Activated CD8-positive, alpha-beta memory T cell treated with anti-CD3 and anti-CD28 coated beads for 4 hours (primary cell): ENCODE data around the gene SCAMP4.

Experiments
- DNase-seq, 2 donors: peaks; one replicate each; pipeline ENCODE4 v3.0.0-alpha.2; 2020; ENCODE audit warnings: low read depth in 2 of 2

The SCAMP4 gene

GRCh38 chr19:1912760-1913505 is 7.7 kb downstream of the SCAMP4 start:
- no peak for DNase-seq

GRCh38 chr19:1913781-1914577 is 8.8 kb downstream of the SCAMP4 start:
- no peak for DNase-seq

- DNase-seq: no peak
These were observed 9.7 kb downstream of the SCAMP4 start for GRCh38 chr19:1914826-1915341.

DNA sequence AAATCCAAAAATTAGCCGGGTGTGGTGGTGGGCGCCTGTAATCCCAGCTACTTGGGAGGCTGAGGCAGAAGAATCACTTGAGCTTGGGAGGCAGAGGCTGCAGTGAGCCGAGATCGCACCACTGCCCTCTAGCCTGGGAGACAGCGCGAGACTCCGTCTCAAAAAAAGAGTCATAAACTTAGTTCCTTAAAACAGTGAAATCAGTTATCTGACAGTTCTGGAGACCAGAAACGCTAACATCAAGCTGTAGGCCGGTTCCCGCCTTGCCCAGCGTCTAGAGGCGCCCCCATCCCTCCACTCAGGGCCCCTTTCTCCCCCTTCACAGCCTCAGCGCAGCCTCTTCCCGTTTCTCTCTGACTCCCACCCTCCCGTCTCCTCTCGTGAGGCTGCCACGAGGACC is 11.9 kb downstream of the SCAMP4 start:
- DNase-seq: no peak

DNA sequence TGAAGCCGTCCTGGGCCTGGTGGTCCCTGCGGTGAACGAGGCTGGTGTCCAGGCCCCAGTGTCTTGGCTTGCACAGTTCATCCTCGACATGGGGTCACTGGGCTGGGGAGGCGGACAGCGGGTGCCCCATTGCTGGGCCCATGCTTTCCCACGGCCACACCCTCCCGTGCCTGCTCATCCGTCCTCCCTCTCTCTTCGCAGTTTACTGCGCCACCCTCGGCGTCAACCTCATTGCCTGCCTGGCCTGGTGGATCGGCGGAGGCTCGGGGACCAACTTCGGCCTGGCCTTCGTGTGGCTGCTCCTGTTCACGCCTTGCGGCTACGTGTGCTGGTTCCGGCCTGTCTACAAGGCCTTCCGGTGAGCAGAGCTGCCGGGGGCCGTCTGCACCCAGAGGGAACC is 12.7 kb downstream of the SCAMP4 start:
- no peak for DNase-seq

- DNase-seq: no peak
These were observed 13.8 kb downstream of the SCAMP4 start for GRCh38 chr19:1918975-1919374.

GRCh38 chr19:1920644-1921043 is 15.4 kb downstream of the SCAMP4 start:
- no peak for DNase-seq

GRCh38 chr19:1921326-1921725 is 16.1 kb downstream of the SCAMP4 start:
- no peak for DNase-seq

- no peak for DNase-seq
These were observed 16.6 kb downstream of the SCAMP4 start for GRCh38 chr19:1921825-1922224.

- no peak for DNase-seq
These were observed 17.6 kb downstream of the SCAMP4 start for GRCh38 chr19:1922803-1923202.

GRCh38 chr19:1923319-1923718 is 18.1 kb downstream of the SCAMP4 start:
- no peak for DNase-seq

DNA sequence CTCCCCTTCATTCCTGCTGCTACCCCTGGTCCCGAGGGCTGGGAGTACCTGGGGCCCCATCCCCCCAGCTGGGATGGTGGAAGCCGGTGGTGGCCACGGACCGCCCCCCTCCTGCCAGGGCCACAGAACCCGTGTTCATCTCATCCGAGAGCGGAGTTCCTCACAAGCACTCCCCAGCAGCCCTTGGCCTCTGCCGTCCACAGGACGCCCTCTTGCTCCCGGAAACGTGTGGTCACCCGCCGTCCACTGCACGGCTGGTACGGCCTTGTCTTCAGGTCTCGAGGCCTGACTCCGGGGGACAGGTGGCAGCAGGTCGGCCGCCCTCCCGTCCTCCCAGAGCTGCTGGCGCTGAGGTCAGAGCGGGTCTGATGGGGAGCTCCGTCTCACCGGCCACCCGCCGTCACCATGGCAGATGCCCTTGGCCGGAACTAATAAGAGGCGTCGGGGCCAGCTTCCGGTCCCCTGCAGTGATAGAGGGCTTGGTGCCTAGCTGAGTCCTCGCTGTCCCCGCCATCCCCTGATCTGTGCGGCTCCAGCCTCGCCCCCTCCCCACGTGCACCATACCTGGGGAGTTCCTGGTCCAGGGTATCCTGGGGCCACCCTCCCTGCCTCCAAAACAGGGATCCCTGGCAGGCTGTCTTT is 19.2 kb downstream of the SCAMP4 start:
- DNase-seq: no peak

DNA sequence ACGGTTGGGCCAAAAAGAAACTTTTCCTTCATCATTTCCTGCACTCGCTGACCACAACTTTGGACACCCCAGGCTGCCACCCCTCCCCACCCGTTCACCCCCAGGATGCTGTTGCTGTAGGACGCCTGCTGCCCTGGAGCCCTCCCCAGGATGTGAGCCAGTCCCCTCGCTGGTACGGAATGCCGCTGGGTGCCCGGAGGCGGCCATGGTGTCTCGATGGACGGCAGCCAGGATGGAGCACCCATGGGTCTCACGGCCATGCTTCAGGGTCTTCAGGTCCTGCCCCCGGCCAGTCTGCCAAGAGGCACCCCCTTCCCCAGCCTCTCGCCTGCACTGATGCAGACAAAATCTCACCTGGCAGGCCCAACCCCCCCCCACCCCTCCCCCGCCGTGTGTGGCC is 20.3 kb downstream of the SCAMP4 start:
- no peak for DNase-seq

DNA sequence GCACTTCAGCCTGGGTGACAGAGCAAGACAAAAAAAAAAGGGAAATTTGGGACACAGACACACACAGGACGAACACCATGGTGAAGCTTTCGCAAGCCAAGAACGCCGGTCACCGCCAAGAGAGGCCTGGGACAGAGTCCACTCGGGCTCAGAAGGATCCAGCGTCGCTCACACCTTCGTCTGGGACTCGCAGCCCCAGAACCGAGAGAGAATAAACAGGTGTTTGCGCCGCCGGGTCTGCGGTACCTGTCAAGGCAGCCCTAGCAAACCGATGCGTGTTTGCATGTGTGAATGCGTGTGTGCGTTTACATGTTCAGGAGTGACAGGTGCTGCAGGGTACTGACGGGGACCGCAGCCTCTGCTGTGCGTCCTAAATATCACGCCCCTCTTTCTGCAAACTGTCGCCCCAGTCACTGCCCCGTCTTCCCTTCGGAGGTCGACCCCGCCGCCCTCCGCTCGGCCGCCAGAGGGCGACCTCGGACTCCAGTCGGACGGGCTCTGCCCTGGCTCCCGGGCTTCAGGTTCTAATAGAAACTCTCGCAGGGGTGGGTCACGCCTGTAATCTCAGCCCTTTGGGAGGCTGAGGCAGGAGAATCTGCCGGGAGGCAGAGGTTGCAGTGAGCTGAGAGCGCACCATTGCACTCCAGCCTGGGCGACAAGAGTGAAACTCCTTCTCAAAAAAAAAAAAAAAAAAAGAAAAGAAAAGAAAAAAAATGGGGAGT is 24.0 kb downstream of the SCAMP4 start:
- DNase-seq: peak; percentile 52 to 69

GRCh38 chr19:1931445-1931844 is 26.2 kb downstream of the SCAMP4 start:
- DNase-seq: no peak

GRCh38 chr19:1932395-1932794 is 27.2 kb downstream of the SCAMP4 start:
- no peak for DNase-seq

DNA sequence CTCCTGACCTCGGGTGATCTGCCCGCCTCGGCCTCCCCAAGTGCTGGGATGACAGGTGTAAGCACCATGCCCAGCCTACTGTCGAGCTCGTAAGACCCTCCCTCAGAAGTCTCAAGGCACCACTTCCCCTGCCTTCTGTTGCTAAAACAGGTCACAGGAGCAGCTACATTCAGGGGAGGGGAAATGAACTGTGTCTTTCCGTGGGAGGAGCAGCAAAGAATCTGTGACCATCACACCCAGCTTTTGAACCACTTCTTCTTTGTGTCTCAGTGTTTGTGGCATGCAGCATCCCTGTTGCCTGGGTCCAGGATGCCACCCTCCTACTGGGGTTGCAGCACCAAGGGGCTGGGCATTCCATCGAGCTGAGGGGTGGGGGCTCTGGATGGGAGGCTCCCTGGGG is 28.0 kb downstream of the SCAMP4 start:
- DNase-seq: no peak

- no peak for DNase-seq
These were observed 28.7 kb downstream of the SCAMP4 start for GRCh38 chr19:1933942-1934341.

GRCh38 chr19:1935484-1936208 is 30.4 kb downstream of the SCAMP4 start:
- no peak for DNase-seq

GRCh38 chr19:1936430-1936829 is 31.2 kb downstream of the SCAMP4 start:
- no peak for DNase-seq

GRCh38 chr19:1936916-1937610 is 31.9 kb downstream of the SCAMP4 start:
- no peak for DNase-seq
